Stimulated activated CD4-positive, alpha-beta T cell treated with anti-CD3 and anti-CD28 coated beads, Interleukin-1b, Interleukin-23, amount 100 ng/mL, for 4 hours (primary cell): Measurements from ENCODE around the gene NFKBIE.
A peak's percentile ranks its signal among the peaks of the same experiment; 100 is the strongest.

Experiments
- DNase-seq, 2 donors: peaks; one replicate each; pipeline ENCODE4 v3.0.0-alpha.2; 2020; ENCODE audit warnings: low read depth in 2 of 2

NFKBIE gene

GRCh38 chr6:44227148-44227793 is 38.1 kb downstream of the NFKBIE start:
- DNase-seq, result no peak

- no peak for DNase-seq
These were observed 38.8 kb downstream of the NFKBIE start for GRCh38 chr6:44226368-44227147.

GRCh38 chr6:44225579-44226325 is 39.6 kb downstream of the NFKBIE start:
- no peak for DNase-seq

GRCh38 chr6:44224965-44225305 is 40.4 kb downstream of the NFKBIE start:
- DNase-seq, result no peak

- DNase-seq, result no peak
These were observed 41.1 kb downstream of the NFKBIE start for GRCh38 chr6:44224029-44224964.

GRCh38 chr6:44223319-44224028 is 41.9 kb downstream of the NFKBIE start, which contains the start of gene SLC29A1:
SLC29A1 (plus strand) TSS chr6:44223595; CDS start chr6:44227314, 3,719 bp downstream.
- DNase-seq, result peak; percentile 82 to 87

- DNase-seq, result no peak
These were observed 42.6 kb downstream of the NFKBIE start for GRCh38 chr6:44222486-44223318.

GRCh38 chr6:44221961-44222335 is 43.4 kb downstream of the NFKBIE start:
- DNase-seq, result no peak

- peak; percentile 54 for DNase-seq
These were observed 43.9 kb downstream of the NFKBIE start for GRCh38 chr6:44221291-44221960.

GRCh38 chr6:44220913-44221290 is 44.4 kb downstream of the NFKBIE start:
- DNase-seq, result no peak

- DNase-seq, result no peak
These were observed 45.3 kb downstream of the NFKBIE start for GRCh38 chr6:44219815-44220784.

- DNase-seq, result peak in 1 of 2 donors; percentile 15
These were observed 46.1 kb downstream of the NFKBIE start for GRCh38 chr6:44219053-44219814.

- no peak for DNase-seq
These were observed 47.8 kb downstream of the NFKBIE start for GRCh38 chr6:44217332-44218143.

- no peak for DNase-seq
These were observed 48.5 kb downstream of the NFKBIE start, which contains the start of gene MYMX for GRCh38 chr6:44216677-44217331. MYMX (plus strand) TSS chr6:44216926; CDS start chr6:44217472, 546 bp downstream.

GRCh38 chr6:44214307-44214706 is 51.0 kb downstream of the NFKBIE start:
- DNase-seq, result no peak

- no peak for DNase-seq
These were observed 54.1 kb downstream of the NFKBIE start for GRCh38 chr6:44211284-44211683.
